ENCODE measurements around the gene RANBP17.
"Not testable (repeated sequence)": the region's sequence is repeated elsewhere in the genome, so short reads cannot be mapped to it uniquely, and the experiment has no call there.

RANBP17 gene

GRCh38 chr5:170892196-170892595 is 30.4 kb downstream of the RANBP17 start:
- no peaks in the 10 kb centered on the region for H3K36me3 ChIP-seq (ENCODE audit: control insufficient read depth, insufficient read depth, low read length)
- H3K27ac ChIP-seq (ENCODE audit: insufficient read depth, low read depth, low read length, poor library complexity, severe bottlenecking), result no peak overlapping the region
- H3K4me1 ChIP-seq (ENCODE audit: control insufficient read depth, insufficient read depth, low read length), result no peaks in the 10 kb centered on the region
- 85 to 86% methylated on average over 2 of the region's 2 CpGs for WGBS, 2 experiments
- H3K9me3 ChIP-seq (ENCODE audit: control insufficient read depth, low read length), result no peaks in the 10 kb centered on the region
- no peak overlapping the region for H3K4me3 ChIP-seq (ENCODE audit: insufficient read depth, low read depth, low read length)
- no peaks in the 10 kb centered on the region for H3K27me3 ChIP-seq (ENCODE audit: control insufficient read depth, insufficient read depth, low read length, poor library complexity, severe bottlenecking)

- Histone ChIP-seq H3K36me3 (ENCODE audit: control insufficient read depth, insufficient read depth, low read length) (no peaks in the 10 kb centered on the region), H3K4me1 (ENCODE audit: control insufficient read depth, insufficient read depth, low read length) (no peaks in the 10 kb centered on the region), H3K27me3 (ENCODE audit: control insufficient read depth, insufficient read depth, low read length, poor library complexity, severe bottlenecking) (no peaks in the 10 kb centered on the region), H3K4me3 (ENCODE audit: insufficient read depth, low read depth, low read length) (no peak overlapping the region), H3K9me3 (ENCODE audit: control insufficient read depth, low read length) (no peaks in the 10 kb centered on the region), H3K27ac (ENCODE audit: insufficient read depth, low read depth, low read length, poor library complexity, severe bottlenecking) (no peak overlapping the region)
- WGBS, 2 experiments, result 69 to 72% methylated on average over 2 of the region's 2 CpGs
Observed at GRCh38 chr5:170894665-170895064, 32.8 kb downstream of the RANBP17 start.

GRCh38 chr5:170896779-170897178 is 35.0 kb downstream of the RANBP17 start:
- Histone ChIP-seq H3K27ac (ENCODE audit: insufficient read depth, low read depth, low read length, poor library complexity, severe bottlenecking) (no peak overlapping the region), H3K27me3 (ENCODE audit: control insufficient read depth, insufficient read depth, low read length, poor library complexity, severe bottlenecking) (no peaks in the 10 kb centered on the region)
- 48 to 51% methylated on average over 9 of the region's 9 CpGs for WGBS, 2 experiments

GRCh38 chr5:170903075-170903474 is 41.3 kb downstream of the RANBP17 start:
- 88 to 91% methylated on average over 8 of the region's 8 CpGs for WGBS, 2 experiments
- Histone ChIP-seq H3K27me3 (ENCODE audit: control insufficient read depth, insufficient read depth, low read length, poor library complexity, severe bottlenecking) (no peaks in the 10 kb centered on the region), H3K4me3 (ENCODE audit: insufficient read depth, low read depth, low read length) (no peak overlapping the region), H3K4me1 (ENCODE audit: control insufficient read depth, insufficient read depth, low read length) (no peaks in the 10 kb centered on the region), H3K27ac (ENCODE audit: insufficient read depth, low read depth, low read length, poor library complexity, severe bottlenecking) (no peak overlapping the region), H3K36me3 (ENCODE audit: control insufficient read depth, insufficient read depth, low read length) (no peaks in the 10 kb centered on the region), H3K9me3 (ENCODE audit: control insufficient read depth, low read length) (no peaks in the 10 kb centered on the region)

More at GRCh38 chr5:170896779-170897178, 35.0 kb downstream of the RANBP17 start:
- Histone ChIP-seq H3K36me3 (ENCODE audit: control insufficient read depth, insufficient read depth, low read length) (no peaks in the 10 kb centered on the region), H3K4me3 (ENCODE audit: insufficient read depth, low read depth, low read length) (no peak overlapping the region), H3K4me1 (ENCODE audit: control insufficient read depth, insufficient read depth, low read length) (no peaks in the 10 kb centered on the region), H3K9me3 (ENCODE audit: control insufficient read depth, low read length) (no peaks in the 10 kb centered on the region)

GRCh38 chr5:170907758-170908157 is 45.9 kb downstream of the RANBP17 start:
- Histone ChIP-seq H3K4me3 (ENCODE audit: insufficient read depth, low read depth, low read length) (no peak overlapping the region), H3K9me3 (ENCODE audit: control insufficient read depth, low read length) (no peaks in the 10 kb centered on the region), H3K27ac (ENCODE audit: insufficient read depth, low read depth, low read length, poor library complexity, severe bottlenecking) (no peak overlapping the region), H3K4me1 (ENCODE audit: control insufficient read depth, insufficient read depth, low read length) (no peaks in the 10 kb centered on the region), H3K27me3 (ENCODE audit: control insufficient read depth, insufficient read depth, low read length, poor library complexity, severe bottlenecking) (no peaks in the 10 kb centered on the region), H3K36me3 (ENCODE audit: control insufficient read depth, insufficient read depth, low read length) (no peaks in the 10 kb centered on the region)
- 100% methylated on average over 1 of the region's 1 CpG for WGBS, 2 experiments

GRCh38 chr5:170913573-170913972 is 51.8 kb downstream of the RANBP17 start:
- H3K4me1 ChIP-seq (ENCODE audit: control insufficient read depth, insufficient read depth, low read length), result no peaks in the 10 kb centered on the region
- H3K27me3 ChIP-seq (ENCODE audit: control insufficient read depth, insufficient read depth, low read length, poor library complexity, severe bottlenecking), result no peaks in the 10 kb centered on the region
- 96 to 99% methylated on average over 3 of the region's 3 CpGs for WGBS, 2 experiments
- no peak overlapping the region for H3K4me3 ChIP-seq (ENCODE audit: insufficient read depth, low read depth, low read length)
- H3K27ac ChIP-seq (ENCODE audit: insufficient read depth, low read depth, low read length, poor library complexity, severe bottlenecking), result no peak overlapping the region
- H3K36me3 ChIP-seq (ENCODE audit: control insufficient read depth, insufficient read depth, low read length), result no peaks in the 10 kb centered on the region
- H3K9me3 ChIP-seq (ENCODE audit: control insufficient read depth, low read length), result no peaks in the 10 kb centered on the region

- Histone ChIP-seq H3K4me3 (ENCODE audit: insufficient read depth, low read depth, low read length) (no peak overlapping the region), H3K36me3 (ENCODE audit: control insufficient read depth, insufficient read depth, low read length) (no peaks in the 10 kb centered on the region), H3K27ac (ENCODE audit: insufficient read depth, low read depth, low read length, poor library complexity, severe bottlenecking) (no peak overlapping the region), H3K4me1 (ENCODE audit: control insufficient read depth, insufficient read depth, low read length) (no peaks in the 10 kb centered on the region), H3K9me3 (ENCODE audit: control insufficient read depth, low read length) (no peaks in the 10 kb centered on the region), H3K27me3 (ENCODE audit: control insufficient read depth, insufficient read depth, low read length, poor library complexity, severe bottlenecking) (no peaks in the 10 kb centered on the region)
Observed at GRCh38 chr5:170917113-170917512, 55.3 kb downstream of the RANBP17 start.

- Histone ChIP-seq H3K4me3 (ENCODE audit: insufficient read depth, low read depth, low read length) (no peak overlapping the region), H3K4me1 (ENCODE audit: control insufficient read depth, insufficient read depth, low read length) (no peaks in the 10 kb centered on the region), H3K27me3 (ENCODE audit: control insufficient read depth, insufficient read depth, low read length, poor library complexity, severe bottlenecking) (no peaks in the 10 kb centered on the region), H3K27ac (ENCODE audit: insufficient read depth, low read depth, low read length, poor library complexity, severe bottlenecking) (no peak overlapping the region), H3K36me3 (ENCODE audit: control insufficient read depth, insufficient read depth, low read length) (no peaks in the 10 kb centered on the region), H3K9me3 (ENCODE audit: control insufficient read depth, low read length) (no peaks in the 10 kb centered on the region)
- WGBS, 2 experiments, result 94 to 96% methylated on average over 3 of the region's 3 CpGs
Observed at GRCh38 chr5:170920196-170920595, 58.4 kb downstream of the RANBP17 start.

- H3K4me1 ChIP-seq (ENCODE audit: control insufficient read depth, insufficient read depth, low read length); H3K27ac ChIP-seq (ENCODE audit: insufficient read depth, low read depth, low read length, poor library complexity, severe bottlenecking); H3K4me3 ChIP-seq (ENCODE audit: insufficient read depth, low read depth, low read length); H3K36me3 ChIP-seq (ENCODE audit: control insufficient read depth, insufficient read depth, low read length); H3K9me3 ChIP-seq (ENCODE audit: control insufficient read depth, low read length); H3K27me3 ChIP-seq (ENCODE audit: control insufficient read depth, insufficient read depth, low read length, poor library complexity, severe bottlenecking): not testable (repeated sequence)
- 41% methylated on average over 10 of the region's 10 CpGs for WGBS, 2 experiments
Observed at GRCh38 chr5:170922331-170922730, 60.5 kb downstream of the RANBP17 start.

- Histone ChIP-seq H3K4me1 (ENCODE audit: control insufficient read depth, insufficient read depth, low read length) (no peaks in the 10 kb centered on the region), H3K27ac (ENCODE audit: insufficient read depth, low read depth, low read length, poor library complexity, severe bottlenecking) (no peak overlapping the region)
Observed at GRCh38 chr5:170923910-170924620, 62.2 kb downstream of the RANBP17 start.

More at GRCh38 chr5:170923910-170924620, 62.2 kb downstream of the RANBP17 start:
- Histone ChIP-seq H3K4me3 (ENCODE audit: insufficient read depth, low read depth, low read length) (no peak overlapping the region), H3K9me3 (ENCODE audit: control insufficient read depth, low read length) (no peaks in the 10 kb centered on the region), H3K27me3 (ENCODE audit: control insufficient read depth, insufficient read depth, low read length, poor library complexity, severe bottlenecking) (no peaks in the 10 kb centered on the region), H3K36me3 (ENCODE audit: control insufficient read depth, insufficient read depth, low read length) (no peaks in the 10 kb centered on the region)
- WGBS, 2 experiments, result 92 to 97% methylated on average over 7 of the region's 7 CpGs
